ENCODE results near the gene LZTS3. TPM values are rescaled to one million over a fixed set of nuclear protein-coding genes. Genes with fewer than 3 reads are reported as not detected.

Gene LZTS3
- total and polyA plus RNA-seq, 2 of the 13 experiments (the other 11 are each of a cell fraction or from before 2014, with no cell fraction given) = 10.1 to 31.3 TPM

DNA sequence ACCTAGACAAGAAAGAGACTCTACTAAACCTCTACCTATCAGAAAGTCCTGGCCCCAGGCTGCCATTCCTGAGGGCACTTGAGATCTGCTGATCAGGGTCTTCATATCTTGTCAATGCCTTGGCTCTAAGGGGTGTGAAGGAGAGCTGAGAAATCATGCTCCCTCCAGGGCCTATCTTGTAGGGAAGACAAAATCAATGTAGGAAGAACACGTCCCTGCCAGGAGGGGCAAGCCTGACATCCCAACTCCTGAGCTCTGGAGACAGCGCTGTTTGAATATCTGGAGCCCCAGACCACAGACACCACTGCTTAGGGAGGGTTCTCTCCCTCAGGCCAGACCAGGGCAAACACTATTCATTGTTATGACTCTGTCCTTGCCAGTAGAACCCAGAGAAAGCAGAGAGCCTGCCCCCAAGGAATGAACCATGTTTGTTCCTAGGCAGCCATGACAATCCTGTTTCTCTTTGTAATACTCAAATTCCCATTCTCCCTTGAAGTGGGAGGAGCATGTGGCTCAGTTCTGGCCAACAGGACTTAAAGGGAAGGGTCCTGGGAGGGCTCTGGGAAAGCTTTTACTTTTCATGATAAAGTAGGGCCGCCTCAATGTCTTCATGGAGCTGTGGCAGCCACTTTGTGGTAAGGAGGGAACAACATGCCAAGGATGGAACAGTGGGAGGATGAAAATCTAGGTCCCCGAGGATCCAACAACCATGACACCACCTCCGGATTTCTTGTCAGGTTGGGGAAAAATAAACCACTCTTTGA lies 11.9 kb downstream of the LZTS3 start (continued):
- TF ChIP-seq TGIF2 (CRISPR knock-in tag; IDR thresholded peaks at IDR 0.05) (no peak), ZNF883 (CRISPR knock-in tag; IDR thresholded peaks at IDR 0.05; ENCODE audit: not compliant biosample characterization) (peak; percentile 44), ZNF343 (CRISPR knock-in tag; IDR thresholded peaks at IDR 0.05) (no peak), REL (CRISPR knock-in tag; conservative IDR thresholded peaks at IDR 0.05) (no peak), SP140L (CRISPR knock-in tag; IDR thresholded peaks at IDR 0.05; ENCODE audit: borderline replicate concordance) (no peak), KDM1A (CRISPR knock-in tag; IDR thresholded peaks at IDR 0.05) (0 out of 2 replicates have a peak, but pooled peaks have one; percentile 61), SAP130 (CRISPR knock-in tag; IDR thresholded peaks at IDR 0.05; ENCODE audit: low read depth) (peak; percentile 30), TARDBP (CRISPR knock-in tag; IDR thresholded peaks at IDR 0.05) (peak; percentile 3; the same call in 1 of the 2 replicates), ZNF788 (CRISPR knock-in tag; IDR thresholded peaks at IDR 0.05; ENCODE audit: borderline replicate concordance) (0 out of 2 replicates have a peak, but pooled peaks have one; percentile 21), THAP11 (CRISPR knock-in tag; IDR thresholded peaks at IDR 0.05) (peak; percentile 59; the same call in 1 of the 2 replicates), ZNF33A (CRISPR knock-in tag; IDR thresholded peaks at IDR 0.05; ENCODE audit: borderline replicate concordance) (peak; percentile 41; the same call in 1 of the 2 replicates), RFXANK (CRISPR knock-in tag; IDR thresholded peaks at IDR 0.05) (0 out of 2 replicates have a peak, but pooled peaks have one; percentile 25), ATF7-NPFF (CRISPR knock-in tag; IDR thresholded peaks at IDR 0.05; ENCODE audit: low read depth) (no peak), ZC3H13 (CRISPR knock-in tag; IDR thresholded peaks at IDR 0.05) (0 out of 2 replicates have a peak, but pooled peaks have one; percentile 11), ZNF441 (CRISPR knock-in tag; IDR thresholded peaks at IDR 0.05; ENCODE audit: borderline replicate concordance) (0 out of 2 replicates have a peak, but pooled peaks have one; percentile 27), ZNF33B (CRISPR knock-in tag; IDR thresholded peaks at IDR 0.05) (0 out of 2 replicates have a peak, but pooled peaks have one; percentile 30), HMG20B (CRISPR knock-in tag; conservative IDR thresholded peaks at IDR 0.05) (0 out of 2 replicates have a peak, but pooled peaks have one; percentile 7), ZNF143 (CRISPR knock-in tag; IDR thresholded peaks at IDR 0.05) (peak; percentile 70)
- TF ChIP-seq, protein P1, sequence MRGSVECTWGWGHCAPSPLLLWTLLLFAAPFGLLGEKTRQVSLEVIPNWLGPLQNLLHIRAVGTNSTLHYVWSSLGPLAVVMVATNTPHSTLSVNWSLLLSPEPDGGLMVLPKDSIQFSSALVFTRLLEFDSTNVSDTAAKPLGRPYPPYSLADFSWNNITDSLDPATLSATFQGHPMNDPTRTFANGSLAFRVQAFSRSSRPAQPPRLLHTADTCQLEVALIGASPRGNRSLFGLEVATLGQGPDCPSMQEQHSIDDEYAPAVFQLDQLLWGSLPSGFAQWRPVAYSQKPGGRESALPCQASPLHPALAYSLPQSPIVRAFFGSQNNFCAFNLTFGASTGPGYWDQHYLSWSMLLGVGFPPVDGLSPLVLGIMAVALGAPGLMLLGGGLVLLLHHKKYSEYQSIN (CRISPR knock-in tag; IDR thresholded peaks at IDR 0.05; ENCODE audit: borderline replicate concordance) = no peak
- TF ChIP-seq, protein P2, sequence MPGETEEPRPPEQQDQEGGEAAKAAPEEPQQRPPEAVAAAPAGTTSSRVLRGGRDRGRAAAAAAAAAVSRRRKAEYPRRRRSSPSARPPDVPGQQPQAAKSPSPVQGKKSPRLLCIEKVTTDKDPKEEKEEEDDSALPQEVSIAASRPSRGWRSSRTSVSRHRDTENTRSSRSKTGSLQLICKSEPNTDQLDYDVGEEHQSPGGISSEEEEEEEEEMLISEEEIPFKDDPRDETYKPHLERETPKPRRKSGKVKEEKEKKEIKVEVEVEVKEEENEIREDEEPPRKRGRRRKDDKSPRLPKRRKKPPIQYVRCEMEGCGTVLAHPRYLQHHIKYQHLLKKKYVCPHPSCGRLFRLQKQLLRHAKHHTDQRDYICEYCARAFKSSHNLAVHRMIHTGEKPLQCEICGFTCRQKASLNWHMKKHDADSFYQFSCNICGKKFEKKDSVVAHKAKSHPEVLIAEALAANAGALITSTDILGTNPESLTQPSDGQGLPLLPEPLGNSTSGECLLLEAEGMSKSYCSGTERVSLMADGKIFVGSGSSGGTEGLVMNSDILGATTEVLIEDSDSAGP (CRISPR knock-in tag; IDR thresholded peaks at IDR 0.05; ENCODE audit: borderline replicate concordance) = peak; percentile 86
- TF ChIP-seq, protein P3, sequence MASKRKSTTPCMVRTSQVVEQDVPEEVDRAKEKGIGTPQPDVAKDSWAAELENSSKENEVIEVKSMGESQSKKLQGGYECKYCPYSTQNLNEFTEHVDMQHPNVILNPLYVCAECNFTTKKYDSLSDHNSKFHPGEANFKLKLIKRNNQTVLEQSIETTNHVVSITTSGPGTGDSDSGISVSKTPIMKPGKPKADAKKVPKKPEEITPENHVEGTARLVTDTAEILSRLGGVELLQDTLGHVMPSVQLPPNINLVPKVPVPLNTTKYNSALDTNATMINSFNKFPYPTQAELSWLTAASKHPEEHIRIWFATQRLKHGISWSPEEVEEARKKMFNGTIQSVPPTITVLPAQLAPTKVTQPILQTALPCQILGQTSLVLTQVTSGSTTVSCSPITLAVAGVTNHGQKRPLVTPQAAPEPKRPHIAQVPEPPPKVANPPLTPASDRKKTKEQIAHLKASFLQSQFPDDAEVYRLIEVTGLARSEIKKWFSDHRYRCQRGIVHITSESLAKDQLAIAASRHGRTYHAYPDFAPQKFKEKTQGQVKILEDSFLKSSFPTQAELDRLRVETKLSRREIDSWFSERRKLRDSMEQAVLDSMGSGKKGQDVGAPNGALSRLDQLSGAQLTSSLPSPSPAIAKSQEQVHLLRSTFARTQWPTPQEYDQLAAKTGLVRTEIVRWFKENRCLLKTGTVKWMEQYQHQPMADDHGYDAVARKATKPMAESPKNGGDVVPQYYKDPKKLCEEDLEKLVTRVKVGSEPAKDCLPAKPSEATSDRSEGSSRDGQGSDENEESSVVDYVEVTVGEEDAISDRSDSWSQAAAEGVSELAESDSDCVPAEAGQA (IDR thresholded peaks at IDR 0.05; ENCODE audit: low read depth) = no peak
- TF ChIP-seq, protein P3 (CRISPR knock-in tag; IDR thresholded peaks at IDR 0.05; ENCODE audit: borderline replicate concordance) = no peak
